Measurements from ENCODE around the gene LEKR1.

Gene LEKR1

GRCh38 chr3:156987946-156988345, 161.8 kb downstream of the LEKR1 start:
- DNase-seq (ENCODE audit: extremely low read depth, low read depth) = no peak
- H3K4me3 ChIP-seq (replicated peaks; ENCODE audit: low read depth, low read length) = no peak overlapping the region
- TF ChIP-seq, protein P1, sequence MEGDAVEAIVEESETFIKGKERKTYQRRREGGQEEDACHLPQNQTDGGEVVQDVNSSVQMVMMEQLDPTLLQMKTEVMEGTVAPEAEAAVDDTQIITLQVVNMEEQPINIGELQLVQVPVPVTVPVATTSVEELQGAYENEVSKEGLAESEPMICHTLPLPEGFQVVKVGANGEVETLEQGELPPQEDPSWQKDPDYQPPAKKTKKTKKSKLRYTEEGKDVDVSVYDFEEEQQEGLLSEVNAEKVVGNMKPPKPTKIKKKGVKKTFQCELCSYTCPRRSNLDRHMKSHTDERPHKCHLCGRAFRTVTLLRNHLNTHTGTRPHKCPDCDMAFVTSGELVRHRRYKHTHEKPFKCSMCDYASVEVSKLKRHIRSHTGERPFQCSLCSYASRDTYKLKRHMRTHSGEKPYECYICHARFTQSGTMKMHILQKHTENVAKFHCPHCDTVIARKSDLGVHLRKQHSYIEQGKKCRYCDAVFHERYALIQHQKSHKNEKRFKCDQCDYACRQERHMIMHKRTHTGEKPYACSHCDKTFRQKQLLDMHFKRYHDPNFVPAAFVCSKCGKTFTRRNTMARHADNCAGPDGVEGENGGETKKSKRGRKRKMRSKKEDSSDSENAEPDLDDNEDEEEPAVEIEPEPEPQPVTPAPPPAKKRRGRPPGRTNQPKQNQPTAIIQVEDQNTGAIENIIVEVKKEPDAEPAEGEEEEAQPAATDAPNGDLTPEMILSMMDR (IDR thresholded peaks at IDR 0.05; ENCODE audit: low read depth, low read length, missing control alignments) = no peak

DNA sequence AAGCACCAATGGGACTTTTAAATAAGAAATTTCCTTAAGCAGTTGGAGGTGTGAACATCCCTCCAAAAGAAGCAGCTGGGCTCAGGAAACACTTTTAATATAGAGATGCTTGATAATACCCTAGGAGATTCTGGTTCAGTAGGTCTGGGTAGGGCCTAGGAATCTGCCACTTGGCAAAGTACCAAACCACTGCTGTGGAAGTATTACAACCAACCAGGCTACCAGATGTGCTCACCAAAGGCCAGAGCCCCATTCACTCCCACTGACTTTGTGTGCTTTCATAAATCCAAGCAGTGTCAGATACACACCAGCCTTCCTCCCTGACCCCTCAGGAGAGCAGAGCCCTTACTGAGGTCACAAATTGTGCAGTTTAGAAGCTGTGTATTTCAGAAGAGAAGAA, 171.2 kb downstream of the LEKR1 start:
- TF ChIP-seq, protein P1 (IDR thresholded peaks at IDR 0.05; ENCODE audit: low read depth, low read length, missing control alignments) = no peak
- peak; percentile 68 for DNase-seq (ENCODE audit: extremely low read depth, low read depth)
- no peak overlapping the region for H3K4me3 ChIP-seq (replicated peaks; ENCODE audit: low read depth, low read length)

DNA sequence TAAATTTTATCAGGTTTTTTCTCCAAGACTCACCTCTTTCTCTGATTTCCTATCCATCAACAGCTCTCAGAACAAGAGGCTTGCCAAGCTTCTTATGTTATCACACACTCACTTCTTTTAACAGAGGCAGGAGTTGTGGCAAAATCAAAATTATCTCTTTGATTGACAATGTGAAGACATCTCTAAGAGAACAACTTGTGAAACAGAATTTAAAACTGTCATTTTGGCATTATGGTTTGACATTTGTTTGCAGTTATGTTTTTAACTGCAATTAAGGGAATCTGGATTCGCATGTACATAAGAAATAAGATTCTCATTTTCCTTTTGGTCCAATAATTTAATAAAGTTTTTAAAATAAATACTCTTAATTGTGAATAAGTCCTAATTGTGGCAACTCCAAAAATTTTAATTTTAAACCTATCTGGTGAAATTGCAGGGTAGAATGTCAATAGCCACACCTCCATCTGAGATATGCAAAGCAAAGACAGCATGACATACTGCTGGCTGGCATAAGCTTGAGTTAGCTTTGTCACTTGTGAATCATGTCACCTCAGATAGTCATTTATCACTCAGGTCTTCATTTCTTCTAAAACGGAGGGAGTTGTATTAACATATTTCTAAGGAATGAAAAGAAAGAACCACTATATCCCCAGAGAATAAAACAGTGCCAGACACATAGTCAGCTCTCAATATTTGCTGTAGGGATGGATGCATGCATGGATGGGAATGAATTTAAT, 175.2 kb downstream of the LEKR1 start:
- no peak for DNase-seq (ENCODE audit: extremely low read depth, low read depth)
- TF ChIP-seq, protein P1 (IDR thresholded peaks at IDR 0.05; ENCODE audit: low read depth, low read length, missing control alignments) = no peak
- no peak overlapping the region for H3K4me3 ChIP-seq (replicated peaks; ENCODE audit: low read depth, low read length)

GRCh38 chr3:157021679-157022078, 195.5 kb downstream of the LEKR1 start:
- no peak overlapping the region for H3K4me3 ChIP-seq (replicated peaks; ENCODE audit: low read depth, low read length)
- no peak for DNase-seq (ENCODE audit: extremely low read depth, low read depth)
- TF ChIP-seq, protein P1 (IDR thresholded peaks at IDR 0.05; ENCODE audit: low read depth, low read length, missing control alignments) = no peak

- H3K4me3 ChIP-seq (replicated peaks; ENCODE audit: low read depth, low read length) = no peak overlapping the region
- TF ChIP-seq, protein P1 (IDR thresholded peaks at IDR 0.05; ENCODE audit: low read depth, low read length, missing control alignments) = no peak
- no peak for DNase-seq (ENCODE audit: extremely low read depth, low read depth)
These were observed 197.1 kb downstream of the LEKR1 start for GRCh38 chr3:157023226-157023625.

DNA sequence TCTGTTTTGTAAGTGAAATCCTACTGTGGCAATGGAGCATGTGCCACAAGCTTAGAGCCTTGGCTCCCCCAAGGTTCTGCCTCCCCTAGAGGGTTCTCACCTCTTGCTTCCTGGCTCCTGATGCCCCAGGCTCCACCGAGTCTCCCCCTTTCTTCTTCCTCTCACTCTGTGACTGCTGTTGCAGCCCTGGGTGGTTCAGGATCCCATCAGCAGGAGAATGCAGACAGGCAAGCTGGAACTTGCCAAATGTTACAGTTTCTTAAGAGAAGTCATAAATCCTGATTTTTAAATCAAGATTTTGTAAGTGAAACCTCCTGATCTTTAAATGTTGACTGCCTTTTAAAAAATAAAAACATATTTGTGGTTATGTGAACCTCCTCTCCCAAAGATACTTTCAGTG, 199.9 kb downstream of the LEKR1 start:
- TF ChIP-seq, protein P1 (IDR thresholded peaks at IDR 0.05; ENCODE audit: low read depth, low read length, missing control alignments) = no peak
- H3K4me3 ChIP-seq (replicated peaks; ENCODE audit: low read depth, low read length) = no peak overlapping the region
- DNase-seq (ENCODE audit: extremely low read depth, low read depth) = no peak

Data from HFF-Myc (cell line).